Keratinocyte (primary cell): ENCODE measurements around the gene FRMD4B.

Source experiments
- CTCF ChIP-seq, 3 experiments: IDR thresholded peaks in 1 of 3; conservative IDR thresholded peaks in 1 of 3; optimal IDR thresholded peaks in 1 of 3; 2 replicates in 2 of 3; 3 replicates in 1 of 3; pipeline versions ENCODE3 to v1.5.1; 2011; ENCODE audit warnings: low read length in 3 of 3, mild to moderate bottlenecking in 3 of 3, moderate library complexity in 2 of 3, control low read depth in 1 of 3, inconsistent platforms in 1 of 3; ENCODE audit not compliant: insufficient read depth in 2 of 3; ENCODE audit errors: extremely low read depth in 1 of 3
- EZH2 ChIP-seq: IDR thresholded peaks from one replicate; pipeline ENCODE4 v1.6.1; 2012; ENCODE audit warnings: inconsistent platforms, mild to moderate bottlenecking, low read length, moderate library complexity

DNA sequence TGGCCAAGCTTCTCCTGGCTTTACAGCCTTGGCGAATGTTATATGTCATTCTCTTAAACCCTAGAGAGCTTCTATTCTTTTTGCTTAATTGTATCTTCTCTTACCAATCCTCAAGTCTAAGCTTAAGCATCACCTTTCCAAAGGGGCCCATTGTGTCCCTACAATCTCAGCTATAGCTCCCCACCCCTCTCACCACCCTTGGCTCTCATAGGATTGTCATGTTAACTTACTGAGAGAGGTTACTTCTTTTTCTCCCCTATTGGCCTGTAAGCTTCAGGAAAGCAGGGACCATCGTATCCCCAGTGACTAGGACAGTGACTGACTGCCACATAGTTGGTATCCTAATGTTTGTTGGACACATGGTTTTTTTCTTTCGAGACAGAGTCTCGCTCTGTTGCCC is 220.1 kb downstream of the FRMD4B start:
- TF ChIP-seq CTCF (optimal IDR thresholded peaks at IDR 0.05 in 1 of 3, IDR thresholded peaks at IDR 0.05 in 1 of 3, conservative IDR thresholded peaks at IDR 0.05 in 1 of 3; ENCODE audit: extremely low read depth in 1 of 3, insufficient read depth in 2 of 3, low read length in 3 of 3) (no peak), EZH2 (no peak)
